ENCODE data around the gene PIP4K2A. TPM values are rescaled to one million over a fixed set of nuclear protein-coding genes. Genes with fewer than 3 reads are reported as not detected.

Gene PIP4K2A
- total and polyA plus RNA-seq, 2 donors (not counting 3 experiments of a cell fraction or from before 2014, with no cell fraction given): 11.8 to 32.6 TPM

- intact Hi-C loops (cut with micrococcal nuclease) (no loop called here), dilution Hi-C loops (cut with MboI; ENCODE audit: extremely low pct_ligation_motif_present, low sequenced_read_pairs) (no loop called here)
- H2AFZ ChIP-seq (ENCODE audit: low read depth, low read length): no peak overlapping the region
- H3K27ac ChIP-seq (ENCODE audit: insufficient read depth, low read depth, low read length): no peak overlapping the region
- no peaks in the 10 kb centered on the region for H3K36me3 ChIP-seq (ENCODE audit: control insufficient read depth in 2 of 2, extremely low read depth in 1 of 2, insufficient read depth in 2 of 2, low read length in 2 of 2)
- no peak for FAIRE-seq
- BruUV-seq (replicated peaks): no TSS peak
- peaks cover 9 to 25% of the 10 kb centered on the region in 2 experiments for H3K27me3 ChIP-seq (ENCODE audit: control insufficient read depth in 2 of 2, insufficient read depth in 2 of 2, low read length in 2 of 2)
- H3K4me3 ChIP-seq (replicated peaks in 1 of 3; ENCODE audit: insufficient read depth in 1 of 3, low read depth in 1 of 3, low read length in 3 of 3): no peak overlapping the region
- no peak for DNase-seq (ENCODE audit: low read depth, low spot score)
- H3K4me1 ChIP-seq (ENCODE audit: control insufficient read depth, extremely low read depth, insufficient read depth, low read length): no peaks in the 10 kb centered on the region
- no peaks in the 10 kb centered on the region for H3K9me3 ChIP-seq (replicated peaks; ENCODE audit: control insufficient read depth, insufficient read depth, low read length)
- POLR2A ChIA-PET: no interaction called here
- CTCF ChIA-PET: no interaction called here
- no peaks in the 10 kb centered on the region for H3K79me2 ChIP-seq (ENCODE audit: control insufficient read depth, insufficient read depth, low read length)
- no peak for TF ChIP-seq GATA2 (IDR thresholded peaks at IDR 0.05; ENCODE audit: insufficient read depth, insufficient read length, low read depth, low read length)
- no peak for TF ChIP-seq POLR2AphosphoS5 (IDR thresholded peaks at IDR 0.05; ENCODE audit: insufficient read depth, low read depth, low read length)
- TF ChIP-seq MAX (IDR thresholded peaks at IDR 0.05; ENCODE audit: insufficient read depth, insufficient read length): no peak
- no peak for TF ChIP-seq EZH2 (IDR thresholded peaks at IDR 0.05; ENCODE audit: borderline replicate concordance, low read depth, low read length, severe bottlenecking)
- TF ChIP-seq FOS (IDR thresholded peaks at IDR 0.05; ENCODE audit: borderline replicate concordance, insufficient read depth, low read length): no peak
- no peak for TF ChIP-seq CTCF (IDR thresholded peaks at IDR 0.05; ENCODE audit: extremely low read depth in 1 of 2, insufficient read depth in 1 of 2, low read depth in 1 of 2, low read length in 2 of 2)
- TF ChIP-seq POLR2A (IDR thresholded peaks at IDR 0.05; ENCODE audit: low read depth, low read length): no peak
- no peak for TF ChIP-seq JUN (IDR thresholded peaks at IDR 0.05; ENCODE audit: borderline replicate concordance, insufficient read depth, insufficient read length, low read depth)
- no peaks in the 10 kb centered on the region for H3K9me1 ChIP-seq (replicated peaks; ENCODE audit: control insufficient read depth, extremely low read depth, insufficient read depth, low read length)
- no peak overlapping the region for H3K4me2 ChIP-seq (ENCODE audit: insufficient read depth, low read length)
- no peaks in the 10 kb centered on the region for H4K20me1 ChIP-seq (replicated peaks; ENCODE audit: control insufficient read depth, extremely low read depth, insufficient read depth, low read length)
- H3K9ac ChIP-seq (replicated peaks; ENCODE audit: extremely low read depth, insufficient read depth, low read length): no peak overlapping the region
These were observed 9.4 kb upstream of the PIP4K2A start for GRCh38 chr10:22723783-22724182.
